C4-2B (cell line): ENCODE data around the gene ALOX15B.

Experiments
- ZFX ChIP-seq: fragments of 450-650 bp; IDR thresholded peaks from 2 replicates; pipeline ENCODE4 v1.6.1; 2017
- TF ChIP-seq, protein P1 (sequence below): fragments of 450-650 bp; conservative IDR thresholded peaks from 2 replicates; pipeline ENCODE4 v1.5.1; 2017; ENCODE audit warnings: mild to moderate bottlenecking

DNA sequence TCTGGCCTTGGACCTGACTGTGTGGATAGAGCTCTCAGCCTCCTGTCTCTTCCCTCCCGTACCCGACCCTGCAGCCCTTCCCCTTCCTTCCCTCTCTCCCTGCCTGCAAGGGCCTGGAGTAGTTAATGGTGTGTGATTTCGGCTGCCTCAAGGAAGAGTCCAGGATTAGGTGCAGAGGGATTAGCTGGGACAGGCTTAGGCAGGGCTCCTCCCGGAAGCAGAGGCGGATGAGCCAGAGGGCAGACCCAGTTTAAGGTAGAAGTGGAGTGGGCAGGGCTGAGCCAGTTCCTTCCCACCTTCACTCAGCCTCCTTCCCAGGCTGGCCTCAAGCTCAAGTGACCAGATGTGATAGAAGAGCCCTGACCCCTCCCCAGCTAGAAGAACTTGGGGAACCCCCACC lies 19.7 kb upstream of the ALOX15B start:
- TF ChIP-seq, protein P1, sequence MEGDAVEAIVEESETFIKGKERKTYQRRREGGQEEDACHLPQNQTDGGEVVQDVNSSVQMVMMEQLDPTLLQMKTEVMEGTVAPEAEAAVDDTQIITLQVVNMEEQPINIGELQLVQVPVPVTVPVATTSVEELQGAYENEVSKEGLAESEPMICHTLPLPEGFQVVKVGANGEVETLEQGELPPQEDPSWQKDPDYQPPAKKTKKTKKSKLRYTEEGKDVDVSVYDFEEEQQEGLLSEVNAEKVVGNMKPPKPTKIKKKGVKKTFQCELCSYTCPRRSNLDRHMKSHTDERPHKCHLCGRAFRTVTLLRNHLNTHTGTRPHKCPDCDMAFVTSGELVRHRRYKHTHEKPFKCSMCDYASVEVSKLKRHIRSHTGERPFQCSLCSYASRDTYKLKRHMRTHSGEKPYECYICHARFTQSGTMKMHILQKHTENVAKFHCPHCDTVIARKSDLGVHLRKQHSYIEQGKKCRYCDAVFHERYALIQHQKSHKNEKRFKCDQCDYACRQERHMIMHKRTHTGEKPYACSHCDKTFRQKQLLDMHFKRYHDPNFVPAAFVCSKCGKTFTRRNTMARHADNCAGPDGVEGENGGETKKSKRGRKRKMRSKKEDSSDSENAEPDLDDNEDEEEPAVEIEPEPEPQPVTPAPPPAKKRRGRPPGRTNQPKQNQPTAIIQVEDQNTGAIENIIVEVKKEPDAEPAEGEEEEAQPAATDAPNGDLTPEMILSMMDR: no peak
- no peak for TF ChIP-seq ZFX
